Stimulated activated CD4-positive, alpha-beta T cell treated with anti-CD3 and anti-CD28 coated beads, Interleukin-4, amount 100 ng/mL, for 48 hours (primary cell): Measurements from ENCODE around the gene MAGI2.

Experiments used
- DNase-seq, 2 donors: peaks; one replicate each; pipeline ENCODE4 v3.0.0-alpha.2; 2020; ENCODE audit warnings: low read depth in 2 of 2

The MAGI2 gene

DNA sequence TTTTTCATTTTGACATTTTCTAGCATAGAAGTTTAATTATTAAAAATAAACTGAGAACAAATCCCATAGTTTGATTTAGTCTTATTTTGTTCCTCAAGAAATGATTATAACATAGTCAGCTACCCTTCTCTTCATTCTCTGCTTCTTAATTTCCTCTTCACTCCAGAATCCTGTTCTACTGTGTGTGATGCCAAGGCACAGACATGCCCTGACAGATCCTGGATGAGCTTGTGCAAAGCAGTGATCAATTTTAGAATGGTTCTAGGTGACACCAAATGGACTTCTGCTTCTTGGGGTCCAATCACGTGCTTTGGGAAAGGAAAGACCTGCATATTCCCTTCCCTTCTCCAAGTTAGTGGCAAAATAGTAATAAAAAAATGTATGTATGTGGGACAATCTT, 665.6 kb downstream of the MAGI2 start:
- no peak for DNase-seq

DNA sequence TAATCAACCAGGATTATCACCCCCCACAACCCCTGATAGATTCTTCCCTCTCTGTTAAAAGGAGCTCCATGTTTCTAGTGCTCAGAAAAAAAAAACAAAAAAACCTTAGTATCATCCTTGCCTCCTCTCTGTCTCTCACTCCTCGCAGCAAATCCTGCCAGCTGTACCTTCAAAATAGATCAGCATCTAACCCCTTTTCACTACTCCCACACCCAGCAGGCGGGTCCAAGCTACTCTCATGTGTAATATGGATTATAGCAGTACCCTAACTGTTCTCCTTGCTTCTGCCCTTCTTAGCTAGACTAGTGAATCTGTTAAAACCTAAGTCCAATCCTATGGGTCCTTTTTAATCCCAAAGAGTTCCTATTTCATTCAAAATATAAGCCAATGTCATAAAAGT, 667.4 kb downstream of the MAGI2 start:
- no peak for DNase-seq

DNA sequence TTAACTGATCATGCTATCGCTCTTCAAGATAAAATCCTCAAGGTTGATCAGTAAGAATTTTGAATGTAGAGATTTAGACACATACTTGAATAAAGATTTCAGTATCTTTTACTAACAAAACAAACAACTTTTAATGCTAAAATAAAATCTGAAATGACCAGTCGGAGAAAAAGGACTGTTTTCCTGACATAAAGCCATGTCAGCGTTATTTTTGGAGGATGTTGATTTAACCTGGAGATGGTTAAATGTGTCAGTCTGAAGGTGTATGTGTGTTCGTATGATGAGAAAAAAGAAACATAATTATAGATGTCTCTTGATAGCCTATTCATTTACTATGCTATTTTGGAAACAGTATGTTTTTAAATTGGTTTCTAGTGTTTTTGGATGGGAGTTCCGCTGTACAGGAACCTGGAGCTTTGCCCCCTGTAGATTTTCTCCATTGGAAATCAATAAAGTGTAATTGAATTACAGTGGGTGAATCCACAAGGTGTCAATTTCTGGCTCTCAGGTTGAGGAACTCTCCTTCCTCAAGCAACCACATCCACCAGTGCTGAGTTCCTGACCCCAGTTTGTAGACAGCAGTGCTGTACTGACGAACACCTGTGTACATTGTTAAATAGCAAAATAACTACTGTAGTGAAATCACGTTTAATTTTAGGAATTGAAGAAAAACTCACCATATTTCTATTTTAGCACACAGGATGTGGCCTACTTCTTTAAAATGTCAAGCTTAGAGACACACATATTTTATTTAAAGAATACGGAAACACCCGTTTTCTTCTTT, 670.1 kb downstream of the MAGI2 start:
- no peak for DNase-seq

DNA sequence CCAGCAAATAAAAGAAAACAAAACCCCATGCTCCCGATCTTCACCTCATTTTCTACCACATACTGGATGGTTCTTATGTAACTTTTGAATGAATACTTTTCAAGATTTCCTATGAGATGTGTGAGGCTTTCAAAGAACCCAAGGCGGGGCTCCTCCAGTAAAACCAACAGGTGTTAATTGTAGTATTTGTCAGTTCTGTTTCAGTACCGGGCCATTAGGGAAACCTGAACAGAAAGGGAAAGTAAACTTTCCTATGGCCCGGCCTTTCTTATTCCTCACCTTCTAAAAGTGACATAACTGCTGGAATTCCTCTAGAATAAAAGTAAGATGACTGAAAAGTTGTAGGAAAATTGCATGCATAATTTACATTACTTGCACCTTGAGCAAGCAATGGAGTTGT, 672.9 kb downstream of the MAGI2 start:
- DNase-seq, result no peak

DNA sequence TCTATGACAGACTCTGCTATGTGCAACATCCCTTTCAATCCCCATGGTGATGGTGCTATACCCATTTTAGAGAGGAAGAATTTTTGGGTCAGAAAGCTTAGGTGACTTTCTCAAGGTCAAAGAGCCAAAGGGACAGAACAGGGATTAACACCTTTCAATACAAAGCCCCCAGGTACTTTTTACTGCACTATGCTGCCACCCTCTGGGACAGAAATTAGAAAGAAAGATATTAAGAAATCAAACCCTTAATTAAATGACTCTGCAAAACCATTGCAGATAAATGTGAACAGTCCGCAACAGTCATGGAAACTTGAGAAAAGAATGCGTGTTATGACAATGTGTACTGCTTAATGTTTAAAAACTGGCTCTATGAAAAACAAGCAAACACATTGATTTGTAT, 673.7 kb downstream of the MAGI2 start:
- DNase-seq, result no peak

DNA sequence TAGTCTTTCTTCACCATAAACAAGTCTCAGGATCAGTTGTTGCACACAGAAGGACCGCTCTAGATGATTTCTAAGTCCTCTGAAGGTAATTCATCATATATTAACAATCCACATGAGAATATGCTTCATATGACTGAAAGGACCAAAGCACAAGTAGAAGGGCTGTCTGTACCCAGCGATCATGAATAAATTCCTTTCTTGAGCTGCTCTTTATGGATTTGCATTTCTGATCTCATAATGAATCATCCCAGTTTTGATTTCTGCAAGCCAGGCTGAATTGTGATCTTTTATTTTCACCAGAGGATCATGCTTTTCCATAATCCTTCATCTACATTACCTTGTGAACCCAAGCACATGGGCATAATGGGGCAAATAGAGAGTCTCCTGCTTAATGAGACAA, 675.6 kb downstream of the MAGI2 start:
- DNase-seq, result no peak

DNA sequence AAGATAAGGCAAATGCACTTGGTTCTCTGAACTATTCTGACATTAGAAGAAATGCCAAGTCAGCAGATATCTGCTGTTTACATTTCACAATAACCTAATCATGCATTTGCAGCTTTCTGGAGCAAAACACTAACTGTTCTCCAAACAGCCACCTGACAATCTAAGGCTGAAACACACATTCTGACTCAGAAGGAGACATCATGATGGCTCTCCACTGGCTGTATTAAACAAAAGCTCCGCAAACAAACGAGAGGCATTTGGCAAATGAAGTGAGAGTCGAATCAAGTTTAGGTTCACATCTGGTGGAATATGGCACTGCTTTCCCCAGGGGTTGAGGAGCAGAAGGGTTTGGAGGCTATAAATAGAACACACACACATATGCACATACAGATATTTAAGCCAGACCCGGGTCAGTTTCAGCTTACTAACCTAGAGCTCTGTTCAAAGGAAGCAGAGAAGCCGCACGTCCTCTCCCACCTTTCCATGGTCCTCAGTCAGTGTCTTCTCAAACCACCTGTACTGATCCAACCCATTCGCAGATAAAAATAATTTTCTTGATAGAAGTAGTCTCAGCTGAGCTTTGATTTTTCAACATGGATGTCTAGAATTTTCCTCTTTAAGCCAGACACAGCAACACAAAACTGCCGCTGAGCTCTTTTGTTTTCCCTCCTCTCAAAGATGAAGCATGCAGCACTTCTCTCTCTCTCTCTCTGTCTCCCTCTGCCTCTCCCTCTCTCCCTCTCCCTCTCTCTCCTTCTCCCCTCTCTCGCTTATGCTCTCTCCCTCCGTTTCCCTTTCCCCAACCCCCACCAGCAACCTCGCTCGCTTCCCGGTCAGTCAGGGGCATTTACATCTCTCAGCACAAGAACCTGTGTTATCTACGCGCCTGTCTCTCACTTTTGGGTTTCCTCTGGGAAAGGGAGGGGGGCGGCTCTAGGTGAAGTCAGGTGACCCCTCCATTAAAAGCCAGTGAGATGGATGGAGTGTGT, 682.8 kb downstream of the MAGI2 start:
- no peak for DNase-seq

DNA sequence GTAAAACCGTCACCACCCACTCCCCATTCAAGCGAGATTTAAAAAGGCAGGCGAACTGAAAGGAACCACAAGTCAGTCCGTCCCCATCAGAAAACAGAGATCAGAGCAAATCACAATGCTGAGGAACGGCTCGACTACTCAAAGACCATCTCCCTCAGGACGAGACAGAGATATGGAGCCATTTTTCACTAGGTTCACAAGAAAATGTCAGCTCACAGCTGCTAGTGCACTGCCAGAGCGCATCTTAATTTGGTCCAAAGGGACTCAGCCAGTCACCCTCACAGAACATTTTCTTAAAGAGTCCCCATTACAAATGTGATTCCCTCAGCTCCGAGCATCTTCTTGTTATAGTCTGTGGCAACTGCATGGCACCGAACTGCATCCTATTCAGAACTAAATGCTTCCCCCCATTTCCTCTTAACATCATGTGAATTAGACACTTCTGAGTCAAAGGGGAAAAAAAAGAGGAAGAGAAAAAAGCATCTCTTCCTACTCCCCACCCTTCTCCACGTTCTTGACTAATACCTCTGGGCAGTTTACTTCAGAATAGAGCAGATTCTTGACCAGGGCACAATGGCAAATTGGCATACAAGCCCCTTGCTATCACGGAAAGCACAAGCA, 683.9 kb downstream of the MAGI2 start:
- no peak for DNase-seq

DNA sequence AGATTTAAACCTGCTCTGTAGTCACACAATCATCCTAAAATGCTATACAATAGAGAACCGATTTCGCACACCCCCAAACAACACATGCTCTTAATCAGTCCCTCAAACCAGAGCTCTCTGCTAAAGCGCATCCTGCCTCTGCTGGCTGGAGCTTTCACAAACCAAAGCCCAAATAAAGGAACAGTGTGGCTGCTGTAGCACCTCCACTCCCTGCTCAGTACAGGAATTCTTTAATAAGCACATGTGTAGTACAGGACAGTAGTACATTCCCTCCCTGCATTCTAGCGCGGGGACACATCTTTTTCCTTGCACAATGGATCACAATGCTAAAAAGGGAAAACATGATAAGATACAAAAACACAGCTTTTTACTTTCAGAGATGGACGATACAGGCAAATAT, 684.6 kb downstream of the MAGI2 start:
- DNase-seq, result no peak

DNA sequence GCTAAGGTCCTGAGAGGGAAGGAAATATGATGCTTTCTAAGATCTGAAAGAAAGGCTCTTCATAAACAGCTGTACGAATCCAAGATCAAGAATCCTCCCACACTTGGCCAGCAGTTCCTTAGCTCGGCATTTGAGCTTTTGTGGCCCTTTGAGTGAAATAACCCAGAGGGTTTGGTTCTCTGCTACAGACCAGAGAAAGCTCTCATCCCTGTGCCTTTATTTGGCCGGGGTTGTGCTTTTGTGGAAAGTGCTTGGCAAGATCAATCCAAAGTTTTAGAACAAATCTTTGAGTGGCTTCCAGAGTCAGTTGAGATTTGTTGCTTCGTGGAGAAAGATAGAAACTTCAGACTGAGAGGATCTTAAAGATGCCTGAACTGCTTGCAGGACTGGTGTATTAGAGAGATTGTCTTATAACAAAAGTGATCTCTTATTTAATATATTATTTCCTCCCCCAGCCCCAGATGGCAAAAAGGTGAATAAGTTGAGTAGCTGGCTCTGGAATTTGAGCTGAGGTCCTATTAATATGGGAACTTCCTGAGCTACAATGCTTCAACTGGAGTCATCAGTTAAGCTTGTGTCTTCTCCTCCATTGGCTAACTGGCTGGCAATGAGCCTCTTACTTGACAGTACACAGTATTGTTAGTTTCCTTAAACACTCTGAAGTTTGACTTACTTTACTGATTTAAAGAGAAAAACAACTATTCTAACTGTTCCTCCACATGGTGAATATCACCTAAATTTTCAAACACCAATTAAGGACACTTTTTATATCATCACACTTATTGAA, 687.3 kb downstream of the MAGI2 start:
- no peak for DNase-seq

DNA sequence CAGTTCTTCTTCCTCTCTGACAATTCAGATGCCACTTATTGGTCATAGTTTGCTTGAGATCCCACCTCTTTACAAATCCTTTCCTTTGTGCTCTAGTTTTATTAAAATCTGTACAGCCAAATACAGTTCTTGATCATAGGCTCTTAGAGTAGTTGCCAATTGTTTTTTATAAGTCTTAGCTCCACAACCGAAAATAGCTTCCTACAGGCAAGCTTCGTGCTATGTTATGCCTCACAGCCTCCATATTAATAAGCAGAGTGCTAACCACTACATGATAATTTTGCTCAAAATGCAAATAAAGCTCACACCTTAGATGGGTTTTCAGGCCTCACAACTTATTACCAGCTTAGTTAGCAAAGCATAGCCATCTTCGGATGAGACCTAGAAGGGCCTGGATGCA, 688.9 kb downstream of the MAGI2 start:
- DNase-seq, result no peak

DNA sequence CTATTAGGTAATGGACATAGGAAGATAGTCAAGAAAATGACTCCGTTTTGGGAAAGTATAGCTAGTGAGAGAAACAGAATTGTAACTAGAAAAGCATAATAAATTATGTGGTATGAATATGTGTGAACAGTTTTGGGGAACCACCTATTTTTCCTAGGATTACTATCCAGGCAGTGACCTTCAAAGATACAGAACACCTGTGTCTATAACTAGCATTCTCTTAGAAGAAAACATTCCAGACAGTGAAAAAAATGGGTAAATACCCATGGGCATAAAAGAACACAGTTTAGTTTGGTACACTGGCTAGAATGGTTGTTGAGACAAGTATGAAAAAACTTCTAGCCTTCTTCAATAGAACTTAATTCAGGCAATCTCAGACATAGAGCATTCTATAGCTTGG, 690.8 kb downstream of the MAGI2 start:
- no peak for DNase-seq

DNA sequence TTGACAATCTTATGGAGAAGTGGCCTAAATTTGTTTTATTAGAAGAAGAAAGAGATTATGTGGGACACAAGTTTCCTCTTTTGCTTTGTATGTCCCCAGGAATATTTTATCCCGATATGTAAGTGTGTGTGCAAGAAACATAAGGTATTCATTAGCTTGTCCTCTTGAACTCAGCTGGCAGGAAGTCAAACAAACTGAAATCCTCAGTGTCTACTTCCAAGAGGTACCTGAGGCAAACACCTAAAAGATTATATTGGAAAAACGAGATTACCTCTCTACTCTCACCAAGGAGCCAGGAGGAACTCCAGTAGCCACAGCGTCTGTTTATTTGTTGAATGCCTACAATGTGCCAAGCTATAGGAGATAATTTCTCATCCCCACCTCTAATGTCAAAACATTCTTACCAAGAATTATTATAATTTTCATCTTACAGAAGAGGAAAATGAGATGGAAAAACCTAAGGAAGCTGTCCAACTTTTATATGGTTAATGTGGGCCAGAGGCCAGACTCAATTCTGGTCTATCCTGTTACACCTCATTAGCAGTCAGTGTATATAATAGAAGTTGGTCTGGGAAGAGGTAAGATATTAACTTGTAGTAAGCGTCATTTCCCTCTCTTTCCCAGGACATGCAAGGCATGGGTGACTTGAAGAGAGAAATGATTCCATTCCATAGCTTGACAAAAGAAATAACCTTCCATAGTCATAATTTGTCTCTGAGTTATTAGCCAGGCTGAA, 692.7 kb downstream of the MAGI2 start:
- DNase-seq, result no peak

DNA sequence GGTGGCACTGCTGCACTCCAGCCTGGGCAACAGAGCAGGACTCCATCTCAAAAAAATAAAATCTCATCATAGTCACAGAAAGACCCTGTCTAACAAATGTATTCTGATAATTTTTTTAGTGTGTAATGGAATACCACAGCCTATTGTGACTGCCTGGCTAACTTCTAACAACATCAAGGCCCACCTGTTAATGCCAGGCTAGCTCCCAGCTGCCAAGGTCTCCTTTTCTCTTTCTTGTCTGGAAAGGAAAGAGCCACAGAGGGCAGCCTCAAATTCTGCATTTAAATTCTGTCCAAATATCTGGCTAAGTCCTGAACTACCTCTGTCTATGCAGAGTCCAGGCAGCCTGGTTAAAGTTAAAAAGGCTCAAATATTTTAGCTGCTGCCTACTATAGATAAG, 700.9 kb downstream of the MAGI2 start:
- no peak for DNase-seq

DNA sequence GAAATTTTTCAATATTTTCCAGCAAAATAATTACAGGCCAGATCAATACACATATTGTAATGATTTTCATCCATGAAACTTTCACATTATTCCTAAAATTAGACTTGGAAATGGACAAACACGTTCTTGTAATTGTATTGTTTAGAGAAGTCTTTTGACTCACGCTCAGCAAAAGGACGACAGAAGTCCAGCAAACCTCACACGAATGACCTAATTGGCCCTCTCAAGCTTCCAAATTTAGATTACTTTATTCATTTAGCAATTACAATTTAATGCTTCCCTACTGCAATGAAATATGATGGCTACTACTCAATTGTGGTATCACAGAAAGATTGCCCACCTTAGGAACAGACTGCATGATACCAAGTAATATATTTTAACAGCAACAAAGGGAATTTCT, 702.2 kb downstream of the MAGI2 start:
- no peak for DNase-seq

DNA sequence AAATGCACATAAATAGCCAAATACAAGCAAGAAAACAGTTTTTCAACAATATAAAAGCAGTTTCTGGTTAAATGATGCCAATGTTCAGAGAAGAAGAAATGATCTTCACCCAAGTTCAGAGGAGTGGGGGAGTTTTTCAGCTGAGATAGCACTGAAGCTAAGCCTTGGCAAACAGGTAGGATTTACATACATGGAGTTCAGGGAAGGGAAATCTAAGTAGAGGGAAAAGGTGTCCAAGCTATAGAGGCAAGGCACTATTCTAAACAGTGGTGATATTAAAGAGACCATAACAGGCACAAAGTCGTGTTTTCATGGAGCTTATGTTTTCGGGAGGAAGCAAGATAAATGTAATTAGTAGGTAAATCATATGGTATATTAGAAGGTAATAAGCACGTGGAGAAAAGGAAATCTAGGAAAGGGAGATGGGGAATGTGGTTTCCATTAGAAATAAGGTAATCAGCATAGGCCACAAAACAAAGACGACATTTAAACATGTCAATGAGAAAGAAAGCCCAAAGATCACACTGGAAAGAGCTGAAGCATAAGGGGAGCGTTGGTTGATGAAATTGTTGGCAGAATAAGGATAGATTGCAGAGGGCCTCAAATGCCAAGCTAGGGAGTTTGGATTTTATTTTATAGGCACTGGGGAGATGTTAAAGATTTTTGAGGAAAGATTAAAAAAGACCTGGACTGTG, 704.3 kb downstream of the MAGI2 start:
- DNase-seq, result no peak

DNA sequence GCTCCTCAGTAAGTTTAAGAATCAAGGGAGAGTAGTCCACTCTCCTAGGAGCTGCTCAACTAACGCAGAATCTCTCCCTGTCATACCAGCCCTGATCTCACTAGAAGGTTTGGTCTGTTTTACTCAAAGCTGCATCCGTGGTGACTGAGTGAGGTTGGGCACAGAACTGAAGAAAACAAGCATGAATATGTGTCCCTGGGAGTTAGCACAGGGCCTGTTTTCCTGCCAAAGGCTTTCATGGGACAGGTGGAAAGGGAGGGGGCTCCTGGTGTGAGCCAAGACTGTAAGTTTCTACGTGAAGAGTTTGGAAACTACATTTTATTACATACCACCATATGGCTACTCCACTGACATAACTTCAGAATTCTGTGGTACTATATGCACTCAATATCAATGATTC, 705.9 kb downstream of the MAGI2 start:
- DNase-seq, result no peak

DNA sequence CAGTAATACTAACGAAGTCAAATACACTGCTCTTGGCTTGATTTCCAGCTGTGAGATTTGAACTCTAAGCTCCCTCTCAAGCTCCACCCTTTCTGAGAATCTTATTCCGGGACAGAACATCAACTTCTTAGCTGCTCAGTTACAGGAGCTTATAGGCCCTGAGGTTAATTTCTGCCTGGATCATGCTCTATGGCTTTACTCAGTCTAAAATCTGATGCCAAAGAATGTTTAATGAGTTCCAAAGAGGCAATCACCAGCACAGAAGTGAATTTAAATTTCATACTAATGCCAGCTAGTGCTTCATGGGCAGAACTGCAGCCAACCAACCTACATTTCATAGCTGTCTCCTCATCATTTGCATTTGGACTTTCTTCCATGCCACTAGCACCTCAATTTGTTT, 707.2 kb downstream of the MAGI2 start:
- no peak for DNase-seq

DNA sequence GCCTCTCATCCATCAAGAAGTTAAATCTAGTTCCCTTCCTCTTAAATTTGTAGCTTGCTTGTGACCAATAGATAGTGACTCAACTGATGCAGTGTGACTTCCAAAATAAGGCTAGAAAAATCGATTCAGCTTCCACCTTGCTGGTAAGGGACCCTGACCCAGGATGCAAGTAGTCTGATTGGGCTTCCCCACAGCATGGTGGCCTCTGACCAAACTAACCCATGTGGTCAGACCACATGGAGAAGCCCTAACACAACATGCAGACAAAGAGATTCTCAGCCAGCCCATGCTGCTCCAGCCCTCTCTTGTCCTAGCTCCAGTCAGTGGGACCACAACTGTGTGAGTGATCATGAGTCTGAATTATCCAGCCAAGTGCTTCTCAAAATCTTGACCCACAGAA, 710.8 kb downstream of the MAGI2 start:
- DNase-seq, result no peak

DNA sequence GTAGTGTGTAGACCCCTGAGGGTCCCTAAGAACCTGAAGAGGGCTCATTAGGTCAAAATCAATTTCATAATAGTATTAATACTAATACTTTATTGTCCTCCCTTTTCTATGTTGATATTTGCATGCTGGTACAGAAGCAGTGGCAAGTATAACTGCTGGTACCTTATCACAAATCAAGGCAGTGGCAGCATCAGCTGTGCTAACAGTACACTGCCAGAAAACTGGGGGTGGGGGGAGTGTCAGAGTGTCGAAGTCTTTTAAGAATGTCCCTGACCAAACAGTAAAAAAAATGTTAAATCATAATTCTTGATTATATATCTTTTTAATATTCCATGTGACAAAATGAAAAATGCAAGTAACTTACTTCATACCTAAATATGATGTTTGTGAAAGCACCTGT, 716.9 kb downstream of the MAGI2 start:
- no peak for DNase-seq
